GM21576 (cell line): ENCODE measurements around the gene SNX14.

Experiments
- ATAC-seq: cut with Tn5 transposase; IDR thresholded peaks from one replicate; pipeline ENCODE4 v1.9.1; 2021; ENCODE audit warnings: mild to moderate bottlenecking, moderate library complexity; ENCODE audit not compliant: unreplicated experiment

Gene SNX14

DNA sequence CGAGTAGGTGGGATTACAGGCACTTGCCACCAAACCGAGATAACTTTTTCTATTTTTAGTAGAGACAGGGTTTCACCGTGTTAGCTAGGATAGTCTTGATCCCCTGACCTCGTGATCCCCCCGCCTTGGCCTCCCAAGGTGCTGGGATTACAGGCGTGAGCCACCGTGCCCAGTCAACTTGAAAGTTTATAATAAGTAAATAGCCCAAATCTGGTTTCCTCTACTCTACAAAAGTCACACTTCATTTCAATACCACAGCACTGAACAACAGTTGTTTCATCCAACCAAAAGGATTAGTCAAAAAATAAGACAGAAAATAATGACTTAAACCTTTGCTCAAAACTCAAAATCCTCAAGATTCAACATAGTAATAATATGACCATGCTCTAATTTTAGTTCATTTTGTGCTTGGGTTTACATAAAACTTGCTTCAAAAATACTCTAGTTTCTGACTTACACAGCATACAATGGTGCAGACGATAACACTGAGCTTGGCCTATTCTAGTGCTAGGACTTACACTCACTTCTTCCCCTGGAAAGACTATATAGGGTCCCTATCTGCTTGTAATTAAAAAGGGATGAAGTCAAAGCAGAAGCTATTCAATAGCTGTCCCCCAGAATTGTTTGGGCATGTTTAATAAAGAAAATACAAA, 87.1 kb downstream of the SNX14 start:
- no peak for ATAC-seq

DNA sequence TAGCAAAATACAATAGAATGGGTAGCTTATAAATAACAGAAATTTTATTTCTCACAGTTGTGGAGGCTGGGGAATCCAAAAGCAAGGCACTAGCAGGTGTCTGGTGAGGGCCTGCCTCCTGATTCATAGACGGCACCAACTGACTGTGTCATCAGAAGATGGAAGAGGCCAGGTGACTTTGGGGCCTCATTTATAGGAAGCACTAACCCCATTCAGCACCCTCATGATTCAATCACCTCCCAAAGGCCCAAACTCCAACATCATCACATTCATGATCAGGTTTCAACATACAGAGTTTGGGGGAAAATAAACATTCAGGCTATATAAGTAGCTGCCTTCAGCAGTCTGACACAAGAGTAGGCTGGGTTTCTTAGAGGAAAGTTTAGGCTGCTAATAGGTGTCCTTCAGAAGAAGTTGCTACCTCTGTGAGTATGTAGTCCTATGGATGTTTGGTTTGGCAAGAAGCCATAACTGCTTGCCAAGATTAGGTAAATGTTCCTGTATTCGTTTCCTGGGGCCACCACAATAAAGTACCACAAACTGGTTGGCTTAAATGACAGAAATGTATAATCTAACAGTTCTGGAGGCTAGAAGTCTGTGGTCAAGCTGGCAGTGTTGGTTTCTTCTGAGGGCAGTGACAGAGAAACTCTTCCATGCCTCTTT, 94.9 kb downstream of the SNX14 start:
- no peak for ATAC-seq

DNA sequence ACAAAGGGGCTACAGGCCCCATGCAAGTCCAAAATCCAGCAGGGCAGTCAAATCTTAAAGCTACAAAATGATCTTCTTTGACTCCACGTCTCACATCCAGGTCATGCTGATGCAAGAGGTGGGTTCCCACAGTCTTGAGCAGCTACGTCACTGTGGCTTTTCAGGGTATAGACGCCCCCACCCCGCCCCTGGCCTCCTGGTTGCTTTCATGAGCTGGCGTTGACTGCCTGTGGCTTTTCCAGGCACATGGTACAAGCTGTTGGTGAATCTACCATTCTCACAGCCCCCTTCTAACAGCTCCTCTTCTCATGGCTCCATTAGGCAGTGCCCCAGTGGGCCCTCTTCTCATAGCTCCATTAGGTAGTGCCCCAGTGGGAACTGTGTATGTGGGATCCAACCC, 96.8 kb downstream of the SNX14 start:
- ATAC-seq = no peak

DNA sequence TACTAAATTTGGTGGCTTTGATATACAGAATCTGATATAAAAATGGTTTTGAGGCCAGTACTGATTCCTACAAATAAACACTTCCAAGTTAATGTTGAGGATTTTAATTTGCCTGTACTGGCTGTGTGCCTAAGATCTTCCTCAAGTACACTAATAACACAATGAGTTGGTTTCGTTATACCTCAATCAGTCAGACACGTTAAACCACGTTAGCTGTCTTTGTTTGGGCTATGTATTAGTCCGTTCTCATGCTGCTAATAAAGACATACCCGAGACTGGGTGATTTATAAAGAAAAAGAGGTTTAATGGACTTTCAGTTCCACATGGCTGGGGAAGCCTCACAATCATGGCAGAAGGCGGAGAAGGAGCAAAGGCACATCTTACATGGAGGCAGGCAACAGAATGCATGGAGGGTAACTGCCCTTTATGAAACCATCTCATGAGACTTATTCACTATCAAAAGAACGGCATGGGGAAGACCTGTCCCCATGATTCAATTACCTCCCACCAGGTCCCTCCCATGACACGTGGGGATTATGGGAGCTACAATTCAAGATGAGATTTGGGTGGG, 97.6 kb downstream of the SNX14 start:
- no peak for ATAC-seq

DNA sequence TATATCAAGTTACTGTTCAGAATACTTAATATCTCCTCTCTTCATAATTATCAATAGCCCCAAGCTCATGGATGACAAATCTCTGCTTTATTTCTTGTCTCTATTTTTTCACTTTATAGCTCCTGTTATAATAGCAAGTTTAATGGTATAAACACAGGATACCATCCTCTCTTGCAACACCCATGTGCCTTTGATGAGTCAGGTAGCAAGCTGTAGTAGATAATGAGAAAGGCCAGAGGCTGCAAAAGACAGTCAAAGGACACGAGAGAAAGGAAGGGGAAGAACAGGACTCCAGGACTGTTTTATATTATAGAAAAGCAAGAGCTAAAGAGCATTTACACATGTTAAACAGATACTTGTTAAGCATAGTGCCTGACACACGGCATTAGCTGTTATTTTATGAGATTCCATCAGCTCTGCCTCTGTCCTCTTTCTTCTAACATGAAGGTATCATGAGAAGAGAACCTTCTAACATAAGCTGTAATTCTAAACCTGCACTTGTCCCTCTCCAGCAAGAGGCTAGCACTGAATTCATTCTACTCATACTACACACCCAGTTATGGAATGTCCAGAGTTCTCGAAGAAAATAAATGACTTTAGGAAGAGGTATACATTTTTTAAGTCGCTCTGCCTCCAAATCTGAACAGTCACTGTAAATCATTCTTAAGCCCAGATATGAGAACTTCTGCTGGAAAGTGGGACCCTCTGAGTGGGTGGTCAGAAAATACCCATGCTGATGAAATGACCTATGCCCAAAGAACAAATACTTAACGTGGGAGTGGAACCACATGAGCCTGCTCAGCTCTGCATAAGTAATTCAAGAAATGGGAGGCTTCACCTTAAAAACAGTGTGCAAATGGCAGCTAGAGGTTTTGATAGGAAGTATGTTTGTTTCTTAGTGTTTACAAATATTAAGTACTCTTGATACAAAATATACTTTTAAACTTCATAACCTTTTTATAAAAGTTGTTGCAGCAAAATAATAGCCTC, 98.8 kb downstream of the SNX14 start:
- ATAC-seq = no peak

DNA sequence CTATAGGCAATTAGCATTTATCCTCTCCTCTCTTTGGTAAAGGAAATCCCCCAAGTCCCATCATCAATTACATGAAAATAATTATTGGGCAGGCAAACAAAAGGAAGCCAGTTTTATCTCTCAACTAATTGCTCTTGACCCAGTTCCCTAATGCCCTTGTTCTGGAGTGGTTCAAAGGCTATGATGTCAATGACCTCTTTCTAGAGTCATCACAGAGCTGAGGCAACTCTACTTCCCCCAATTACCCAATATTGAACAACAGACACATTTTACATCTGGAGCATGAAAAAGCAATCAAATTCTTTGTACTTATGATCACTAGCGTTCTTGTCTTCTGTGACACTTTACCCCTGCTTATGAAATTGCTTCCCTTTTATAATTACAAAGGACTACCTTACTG, 100.3 kb downstream of the SNX14 start:
- no peak for ATAC-seq

DNA sequence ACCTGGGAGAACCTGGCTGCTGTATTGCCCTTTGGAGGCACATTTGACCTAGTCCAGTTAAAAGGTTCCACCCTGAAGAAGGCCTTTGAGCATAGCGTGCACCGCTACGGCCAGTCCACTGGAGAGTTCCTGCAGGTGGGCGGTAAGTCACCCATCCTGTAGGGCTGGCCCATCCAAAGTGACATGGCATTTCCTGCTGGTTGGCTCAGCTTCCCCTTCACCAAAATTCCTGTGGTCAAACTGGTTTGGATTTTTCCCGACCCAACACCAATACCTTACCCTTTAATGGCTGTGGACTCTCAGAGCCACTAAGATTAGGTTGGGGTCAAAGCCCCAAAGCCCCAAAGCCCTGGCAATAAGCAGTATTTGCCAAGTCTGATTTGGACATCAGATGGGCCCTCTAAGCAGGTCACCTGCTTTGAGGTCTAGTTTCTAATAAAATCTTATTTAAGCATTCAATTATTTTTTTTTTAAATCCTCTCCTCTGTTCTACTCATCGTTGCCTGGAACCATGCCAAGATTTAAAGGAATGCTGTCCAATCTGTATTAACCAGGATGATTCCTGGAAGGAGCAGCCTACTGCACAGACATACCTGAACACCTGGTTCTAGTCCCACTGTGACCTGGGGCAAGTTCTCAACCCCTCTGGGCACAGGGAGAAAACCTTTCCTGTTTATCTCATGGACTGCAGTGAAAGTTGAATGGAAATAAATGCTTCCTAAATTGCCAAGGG, 103.0 kb downstream of the SNX14 start:
- no peak for ATAC-seq

DNA sequence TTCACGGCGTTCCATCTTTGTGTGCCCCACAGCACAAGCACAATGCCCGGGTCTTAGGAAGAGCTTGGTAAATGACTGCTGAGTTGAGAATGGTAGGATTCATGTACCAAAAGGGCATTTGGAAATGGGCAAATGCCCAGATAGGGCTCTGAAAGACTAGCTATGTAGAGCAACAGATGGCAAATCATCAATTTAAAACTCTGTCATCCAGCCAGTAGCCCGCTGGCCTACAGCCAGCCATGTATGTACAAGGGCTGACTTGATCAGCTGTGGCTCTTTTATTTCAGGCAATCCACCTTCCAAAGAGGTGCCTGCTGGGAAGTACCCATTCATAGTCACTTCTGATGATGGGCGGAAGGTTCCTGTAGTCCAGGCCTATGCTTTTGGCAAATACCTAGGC, 108.7 kb downstream of the SNX14 start:
- no peak for ATAC-seq

DNA sequence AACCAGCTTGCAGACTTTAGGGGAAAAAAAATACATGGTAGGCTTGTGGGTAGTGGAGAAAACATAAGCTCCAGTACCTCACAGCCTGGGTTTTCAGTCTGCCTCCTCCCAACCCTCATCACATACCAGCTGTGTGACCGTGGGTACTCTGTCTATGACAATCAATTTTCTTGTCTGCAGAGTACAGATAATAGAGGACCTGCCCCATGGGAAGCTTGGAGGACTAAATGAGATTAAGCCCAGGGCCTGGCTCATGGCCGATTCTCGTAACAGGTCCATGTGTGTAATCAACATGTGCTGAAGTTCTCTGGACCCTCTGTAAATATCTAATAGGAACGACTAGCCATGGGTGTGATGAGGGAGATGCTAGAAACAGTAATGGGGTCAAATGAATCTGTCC, 109.8 kb downstream of the SNX14 start:
- ATAC-seq = no peak

DNA sequence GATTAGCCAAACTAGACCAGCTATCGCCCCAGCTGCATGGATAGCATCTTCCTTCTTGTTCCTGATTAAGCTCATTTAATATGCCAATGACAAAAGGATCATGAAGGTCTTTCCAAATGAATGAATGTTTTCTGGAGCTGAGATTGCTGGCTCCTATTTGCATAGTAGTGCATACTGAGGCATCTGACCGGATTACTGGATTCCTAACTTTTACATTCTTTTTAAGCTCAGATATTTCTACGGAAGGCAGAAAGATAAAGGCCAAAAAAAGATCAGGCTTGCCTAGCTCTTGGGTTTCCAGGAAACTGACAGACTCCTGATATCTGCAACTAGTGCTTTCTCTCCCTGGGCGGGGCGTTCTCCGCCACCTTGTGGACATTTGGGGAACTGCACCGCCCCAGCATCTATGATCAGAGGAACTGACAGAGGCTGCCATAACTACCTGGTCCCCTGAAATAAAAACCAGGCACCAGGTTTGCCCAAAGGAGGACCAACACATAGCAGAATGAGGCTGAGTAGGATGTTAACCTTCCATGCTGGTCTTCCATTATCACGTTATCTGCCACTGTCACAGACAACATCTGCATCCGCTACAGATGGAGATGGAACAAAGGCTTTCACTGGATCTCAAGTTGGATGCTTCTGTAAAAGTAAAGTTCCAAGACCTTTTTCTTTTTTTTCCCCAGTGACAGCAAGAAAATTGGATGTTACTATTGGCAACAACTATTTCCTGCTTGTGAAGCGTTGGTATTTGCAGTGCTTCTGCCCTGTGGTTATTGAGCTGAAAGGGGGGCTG, 110.6 kb downstream of the SNX14 start:
- peak; percentile 91 for ATAC-seq

DNA sequence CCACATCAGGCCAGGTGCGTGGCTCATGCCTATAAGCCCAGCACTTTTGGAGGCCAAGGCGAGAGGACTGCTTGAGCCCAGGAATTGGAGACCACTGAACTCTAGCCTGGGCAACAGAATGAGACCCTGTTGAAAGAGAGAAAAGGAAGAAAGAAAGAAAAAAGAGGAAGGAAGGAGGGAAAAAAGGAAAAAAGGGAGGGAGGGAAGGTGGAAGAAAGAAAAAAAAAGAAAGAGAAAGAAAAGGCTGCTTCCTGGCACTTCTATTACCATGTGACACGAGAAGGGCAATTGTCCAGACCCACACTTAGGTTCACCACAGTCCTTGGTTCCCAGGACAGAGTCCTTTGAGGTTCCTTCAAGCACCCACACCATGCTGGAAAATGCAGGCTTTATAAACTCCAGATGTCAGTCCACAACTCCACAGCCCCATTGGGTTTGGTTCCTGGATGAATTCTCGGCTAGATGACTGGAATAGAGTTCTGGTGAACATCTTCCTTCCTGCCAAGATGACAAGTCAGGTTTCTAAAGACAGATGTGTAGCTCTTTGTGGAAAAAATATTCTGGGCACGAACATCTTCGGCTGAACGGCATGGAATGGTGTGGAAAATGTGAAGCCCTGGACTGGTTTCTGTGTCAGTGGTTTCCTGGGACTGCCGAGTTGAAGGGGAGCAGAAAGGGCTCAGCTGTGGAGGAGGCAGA, 111.3 kb downstream of the SNX14 start:
- peak; percentile 4 for ATAC-seq

DNA sequence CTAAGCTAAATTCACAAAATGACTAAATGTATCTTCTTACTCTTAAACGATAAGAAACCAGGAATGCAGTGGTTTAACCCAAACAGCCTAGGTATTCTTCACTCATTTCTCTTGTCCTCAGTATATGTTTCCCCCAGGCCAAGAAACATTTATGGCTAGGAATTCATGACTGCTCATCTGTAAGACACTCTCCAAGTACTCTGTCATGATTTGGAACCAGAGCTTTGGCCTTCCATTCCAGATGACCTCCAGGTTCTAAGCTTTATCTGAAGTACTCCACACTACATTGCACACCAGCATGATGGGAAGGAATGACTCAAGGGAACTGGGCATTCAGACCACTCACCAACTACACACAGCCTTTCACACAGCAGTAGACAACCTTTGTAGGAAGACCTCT, 114.5 kb downstream of the SNX14 start:
- ATAC-seq = no peak

DNA sequence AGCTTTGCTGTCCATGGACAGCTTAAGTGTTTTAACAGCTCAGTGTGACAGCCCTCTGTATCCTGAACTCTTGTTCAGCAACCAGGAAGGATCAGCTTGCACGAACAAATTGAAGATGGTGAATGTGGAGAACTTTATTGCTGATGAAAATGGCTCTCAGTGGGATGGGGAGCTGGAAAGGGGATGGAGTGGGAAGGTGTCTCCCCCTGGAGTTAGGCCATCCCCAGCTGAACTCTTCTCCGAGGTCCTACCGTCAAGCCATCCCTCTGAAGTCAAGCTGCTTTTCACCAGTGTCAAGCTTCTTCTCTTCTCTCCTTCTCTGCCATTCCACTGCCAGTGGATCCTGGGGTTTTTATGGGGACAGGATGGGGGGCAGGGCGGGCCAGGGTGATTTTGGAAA, 117.1 kb downstream of the SNX14 start:
- ATAC-seq = no peak

DNA sequence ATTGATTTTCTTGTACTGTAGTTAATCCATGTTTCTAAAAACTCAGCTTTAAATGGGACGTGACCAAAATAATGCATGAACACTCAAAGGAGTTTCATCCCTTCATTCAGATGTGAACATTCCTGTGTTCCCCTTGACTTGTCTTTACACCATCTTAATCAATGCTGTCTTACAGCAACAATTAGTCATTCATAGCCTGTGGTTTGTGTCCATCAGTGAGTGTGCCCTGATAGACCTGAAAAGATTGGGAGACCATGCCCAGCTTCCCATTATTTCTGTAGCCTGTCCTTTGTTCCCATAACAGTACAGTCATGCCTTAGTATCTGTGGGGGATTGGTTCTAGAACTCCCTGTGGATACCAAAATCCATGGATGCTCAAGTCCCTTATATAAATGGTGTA, 119.9 kb downstream of the SNX14 start:
- ATAC-seq = no peak

DNA sequence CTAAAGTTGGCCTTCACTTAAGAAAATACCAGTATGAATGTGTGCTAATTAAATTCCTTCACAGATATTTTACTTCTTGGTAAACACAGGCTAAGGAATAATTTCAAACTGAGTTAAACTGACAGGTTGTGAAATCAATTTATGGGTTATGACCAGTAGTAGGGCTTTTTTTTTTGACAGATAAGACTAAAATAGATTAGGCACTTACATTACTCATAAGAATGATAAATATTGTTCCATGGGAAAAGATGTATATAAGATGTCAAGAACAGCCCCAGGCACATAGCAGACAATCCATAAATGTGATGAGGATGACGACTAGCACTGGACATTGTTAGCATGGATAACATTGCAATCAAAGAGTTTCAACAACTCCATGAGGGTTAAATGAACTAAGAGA, 120.9 kb downstream of the SNX14 start:
- ATAC-seq = no peak

DNA sequence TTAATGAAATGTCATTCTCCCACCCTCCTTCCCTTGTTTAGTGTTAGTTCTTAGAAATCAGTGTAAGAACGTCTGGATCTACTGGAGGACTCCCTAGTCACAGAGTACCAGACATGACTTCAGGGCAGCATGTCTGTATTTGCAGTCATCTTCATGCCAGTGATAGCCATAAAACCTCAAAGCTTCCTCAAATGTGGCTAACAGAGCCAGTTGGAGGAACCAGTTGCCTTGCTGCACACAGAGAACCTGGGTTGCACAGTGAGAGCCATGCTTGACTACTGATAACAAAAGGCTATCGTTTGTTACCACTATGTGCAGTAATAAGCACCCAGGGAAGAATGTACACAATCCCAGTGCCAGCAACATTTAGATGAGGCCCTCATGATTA, 123.6 kb downstream of the SNX14 start:
- ATAC-seq = no peak

DNA sequence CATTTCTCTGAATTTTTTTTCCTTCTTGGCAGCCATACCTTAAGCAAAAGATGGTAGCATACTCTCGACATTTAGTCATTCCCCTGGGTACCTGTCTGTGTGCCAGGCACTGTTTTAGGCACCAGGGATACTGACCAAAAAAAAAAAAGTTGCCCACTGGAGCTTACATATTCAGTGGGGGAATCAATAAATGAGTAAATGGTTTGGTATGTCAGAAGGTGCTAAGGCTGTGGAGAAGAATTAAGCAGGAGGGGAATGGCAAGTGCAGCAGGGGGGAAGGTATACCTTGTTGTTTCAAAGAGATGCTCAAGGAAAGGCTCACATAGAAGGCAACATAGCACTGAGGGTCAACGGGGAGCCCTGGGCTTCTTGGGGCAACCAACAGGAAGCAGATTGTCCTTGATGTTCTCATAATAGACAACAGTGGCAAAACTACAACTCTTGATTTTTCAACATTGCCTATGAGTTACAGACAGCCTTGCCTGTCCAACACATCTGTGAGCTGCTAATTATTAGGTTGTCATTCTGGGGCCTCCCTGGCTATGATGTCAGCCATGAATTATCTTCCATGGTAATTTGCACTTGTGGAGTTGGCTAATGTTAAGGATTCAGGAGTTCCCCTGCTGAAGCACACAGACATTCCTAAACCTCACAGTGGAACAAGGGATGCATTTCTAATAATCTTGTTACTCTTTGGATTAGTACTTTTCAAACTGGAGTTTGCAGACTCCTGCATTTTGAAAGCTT, 124.2 kb downstream of the SNX14 start:
- ATAC-seq = no peak

DNA sequence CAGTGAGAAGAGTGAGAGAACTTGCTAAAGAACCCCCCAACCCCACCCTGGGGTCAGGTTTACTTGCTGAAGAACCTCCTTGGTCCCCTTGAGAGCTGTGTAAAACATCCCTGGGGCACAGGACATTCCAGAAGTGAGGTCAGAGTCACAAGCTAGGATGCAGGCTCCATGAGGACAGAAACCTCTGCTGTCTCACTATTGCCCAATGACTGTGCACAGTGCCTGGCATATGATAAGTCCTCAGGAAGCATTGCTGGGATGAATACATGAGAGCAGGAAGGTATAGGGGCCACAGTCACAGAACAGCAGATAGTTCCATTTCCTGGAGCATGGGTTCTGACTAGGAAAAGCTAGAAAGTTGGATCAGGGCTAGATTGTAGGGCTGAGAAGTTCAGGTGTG, 125.3 kb downstream of the SNX14 start:
- no peak for ATAC-seq

DNA sequence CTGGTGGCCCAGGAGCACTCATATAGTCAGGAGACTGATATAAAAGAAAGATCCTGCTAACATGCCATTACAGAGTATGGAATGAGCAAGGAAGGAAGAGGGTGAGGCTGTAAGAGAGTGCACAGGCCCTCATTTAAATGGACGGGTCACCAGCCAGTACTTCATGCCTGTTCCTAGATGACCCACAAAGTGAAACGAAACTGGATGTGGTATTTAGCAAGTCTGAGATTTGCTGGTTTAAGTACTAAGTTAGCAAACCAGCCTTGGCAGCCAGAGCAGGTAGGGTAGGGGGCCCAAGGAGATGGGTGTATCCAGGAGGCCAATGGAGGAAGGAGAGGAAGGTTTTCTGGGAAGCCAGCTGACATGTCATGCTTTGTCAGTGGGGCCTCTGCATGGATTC, 127.9 kb downstream of the SNX14 start:
- ATAC-seq = peak; percentile 37
